ENCODE data around the gene LSAMP. TPM values are rescaled to one million over a fixed set of nuclear protein-coding genes. Genes with fewer than 3 reads are reported as not detected.
"Not testable (repeated sequence)": the region's sequence is repeated elsewhere in the genome, so short reads cannot be mapped to it uniquely, and the experiment has no call there.

The LSAMP gene
- total RNA-seq, 1 experiment from 2014 or later, result 0.16 TPM

GRCh38 chr3:115785782-115786181, 659.5 kb downstream of the LSAMP start:
- Histone ChIP-seq H3K36me3 (no peaks in the 10 kb centered on the region), H3K4me3 (peak overlapping the region; percentile 56), H3K27me3 (no peaks in the 10 kb centered on the region), H3K9me3 (peaks cover 4% of the 10 kb centered on the region)
- DNase-seq, result peak; percentile 19

- no peaks in the 10 kb centered on the region for H3K27me3 ChIP-seq
- H3K9me3 ChIP-seq, result peaks cover 4% of the 10 kb centered on the region
- no peaks in the 10 kb centered on the region for H3K36me3 ChIP-seq
- DNase-seq, result peak; percentile 86
- H3K4me3 ChIP-seq, result peak overlapping the region; percentile 56
Measured at GRCh38 chr3:115784739-115785536, 660.3 kb downstream of the LSAMP start.

- Histone ChIP-seq H3K4me3 (peak overlapping the region; percentile 56), H3K36me3 (no peaks in the 10 kb centered on the region), H3K9me3 (peaks cover 4% of the 10 kb centered on the region), H3K27me3 (no peaks in the 10 kb centered on the region)
- peak; percentile 98 for DNase-seq
Measured at GRCh38 chr3:115783938-115784738, 661.1 kb downstream of the LSAMP start.

GRCh38 chr3:115783426-115783825, 661.9 kb downstream of the LSAMP start:
- DNase-seq, H3K27me3 ChIP-seq, H3K36me3 ChIP-seq, H3K9me3 ChIP-seq: not testable (repeated sequence)
- H3K4me3 ChIP-seq, result peak overlapping the region; percentile 56

GRCh38 chr3:115779011-115779410, 666.3 kb downstream of the LSAMP start:
- no peaks in the 10 kb centered on the region for H3K9me3 ChIP-seq
- no peak for DNase-seq
- H3K27me3 ChIP-seq, result no peaks in the 10 kb centered on the region
- H3K36me3 ChIP-seq, result no peaks in the 10 kb centered on the region
- H3K4me3 ChIP-seq, result no peak overlapping the region

- Histone ChIP-seq H3K36me3 (no peaks in the 10 kb centered on the region), H3K27me3 (no peaks in the 10 kb centered on the region), H3K9me3 (no peaks in the 10 kb centered on the region), H3K4me3 (no peak overlapping the region)
- DNase-seq, result no peak
Measured at GRCh38 chr3:115772951-115773350, 672.3 kb downstream of the LSAMP start.

GRCh38 chr3:115768661-115769060, 676.6 kb downstream of the LSAMP start:
- Histone ChIP-seq H3K36me3 (no peaks in the 10 kb centered on the region), H3K9me3 (no peaks in the 10 kb centered on the region), H3K27me3 (no peaks in the 10 kb centered on the region), H3K4me3 (no peak overlapping the region)
- no peak for DNase-seq

GRCh38 chr3:115766587-115767482, 678.5 kb downstream of the LSAMP start:
- no peaks in the 10 kb centered on the region for H3K27me3 ChIP-seq
- no peak overlapping the region for H3K4me3 ChIP-seq
- no peak for DNase-seq
- H3K9me3 ChIP-seq, result no peaks in the 10 kb centered on the region
- no peaks in the 10 kb centered on the region for H3K36me3 ChIP-seq

- Histone ChIP-seq H3K36me3 (no peaks in the 10 kb centered on the region), H3K4me3 (no peak overlapping the region), H3K27me3 (no peaks in the 10 kb centered on the region), H3K9me3 (no peaks in the 10 kb centered on the region)
- no peak for DNase-seq
Measured at GRCh38 chr3:115761927-115762305, 683.4 kb downstream of the LSAMP start.

GRCh38 chr3:115760716-115761115, 684.6 kb downstream of the LSAMP start:
- Histone ChIP-seq H3K27me3 (no peaks in the 10 kb centered on the region), H3K4me3 (no peak overlapping the region), H3K36me3 (no peaks in the 10 kb centered on the region), H3K9me3 (no peaks in the 10 kb centered on the region; the same call in 1 of the 2 replicates)
- no peak for DNase-seq

GRCh38 chr3:115758076-115758763, 687.1 kb downstream of the LSAMP start:
- no peaks in the 10 kb centered on the region for H3K27me3 ChIP-seq
- H3K36me3 ChIP-seq, result no peaks in the 10 kb centered on the region
- no peak for DNase-seq
- peaks cover 2% of the 10 kb centered on the region; the same call in 1 of the 2 replicates for H3K9me3 ChIP-seq
- no peak overlapping the region for H3K4me3 ChIP-seq

GRCh38 chr3:115752978-115753377, 692.3 kb downstream of the LSAMP start:
- H3K4me3 ChIP-seq, H3K9me3 ChIP-seq, DNase-seq, H3K36me3 ChIP-seq, H3K27me3 ChIP-seq: not testable (repeated sequence)

Data from MG63 (cell line).